GM21381 (cell line): ENCODE measurements around the gene CACNA1D.

ENCODE experiments used
- ATAC-seq: cut with Tn5 transposase; IDR thresholded peaks from one replicate; pipeline ENCODE4 v1.9.1; 2021; ENCODE audit warnings: mild to moderate bottlenecking, moderate library complexity; ENCODE audit not compliant: unreplicated experiment

Gene CACNA1D

GRCh38 chr3:53774414-53774813 is 280.0 kb downstream of the CACNA1D start:
- ATAC-seq: no peak

GRCh38 chr3:53775018-53775417 is 280.6 kb downstream of the CACNA1D start:
- no peak for ATAC-seq

- ATAC-seq: no peak
Measured at GRCh38 chr3:53775834-53776251, 281.4 kb downstream of the CACNA1D start.

GRCh38 chr3:53776494-53777101 is 282.2 kb downstream of the CACNA1D start:
- no peak for ATAC-seq

- no peak for ATAC-seq
Measured at GRCh38 chr3:53777468-53777867, 283.1 kb downstream of the CACNA1D start.

GRCh38 chr3:53778153-53778552 is 283.7 kb downstream of the CACNA1D start:
- no peak for ATAC-seq

GRCh38 chr3:53780171-53780570 is 285.8 kb downstream of the CACNA1D start:
- ATAC-seq: no peak

GRCh38 chr3:53780806-53781205 is 286.4 kb downstream of the CACNA1D start:
- no peak for ATAC-seq

GRCh38 chr3:53787016-53787415 is 292.6 kb downstream of the CACNA1D start:
- ATAC-seq: no peak

GRCh38 chr3:53788038-53788437 is 293.6 kb downstream of the CACNA1D start:
- ATAC-seq: no peak

GRCh38 chr3:53789459-53789858 is 295.0 kb downstream of the CACNA1D start:
- no peak for ATAC-seq

- ATAC-seq: no peak
Measured at GRCh38 chr3:53790470-53790869, 296.1 kb downstream of the CACNA1D start.

- ATAC-seq: no peak
Measured at GRCh38 chr3:53791317-53791716, 296.9 kb downstream of the CACNA1D start.

- ATAC-seq: no peak
Measured at GRCh38 chr3:53792866-53793265, 298.5 kb downstream of the CACNA1D start.

- ATAC-seq: no peak
Measured at GRCh38 chr3:53794597-53794996, 300.2 kb downstream of the CACNA1D start.

- no peak for ATAC-seq
Measured at GRCh38 chr3:53795176-53795575, 300.8 kb downstream of the CACNA1D start.

GRCh38 chr3:53795789-53796560 is 301.6 kb downstream of the CACNA1D start:
- no peak for ATAC-seq

- ATAC-seq: no peak
Measured at GRCh38 chr3:53798144-53798543, 303.7 kb downstream of the CACNA1D start.

GRCh38 chr3:53799338-53799865 is 305.0 kb downstream of the CACNA1D start:
- ATAC-seq: no peak

- no peak for ATAC-seq
Measured at GRCh38 chr3:53800041-53800906, 305.9 kb downstream of the CACNA1D start.

GRCh38 chr3:53801319-53801718 is 306.9 kb downstream of the CACNA1D start:
- no peak for ATAC-seq
